GM19099 (cell line): ENCODE results near the gene PLCB2.

Source experiments
- POLR2A ChIP-seq: IDR thresholded peaks from 3 replicates; pipeline ENCODE4 v1.6.1; 2011; ENCODE audit warnings: low read depth; ENCODE audit not compliant: insufficient read length; ENCODE audit errors: extremely low read depth

The PLCB2 gene

DNA sequence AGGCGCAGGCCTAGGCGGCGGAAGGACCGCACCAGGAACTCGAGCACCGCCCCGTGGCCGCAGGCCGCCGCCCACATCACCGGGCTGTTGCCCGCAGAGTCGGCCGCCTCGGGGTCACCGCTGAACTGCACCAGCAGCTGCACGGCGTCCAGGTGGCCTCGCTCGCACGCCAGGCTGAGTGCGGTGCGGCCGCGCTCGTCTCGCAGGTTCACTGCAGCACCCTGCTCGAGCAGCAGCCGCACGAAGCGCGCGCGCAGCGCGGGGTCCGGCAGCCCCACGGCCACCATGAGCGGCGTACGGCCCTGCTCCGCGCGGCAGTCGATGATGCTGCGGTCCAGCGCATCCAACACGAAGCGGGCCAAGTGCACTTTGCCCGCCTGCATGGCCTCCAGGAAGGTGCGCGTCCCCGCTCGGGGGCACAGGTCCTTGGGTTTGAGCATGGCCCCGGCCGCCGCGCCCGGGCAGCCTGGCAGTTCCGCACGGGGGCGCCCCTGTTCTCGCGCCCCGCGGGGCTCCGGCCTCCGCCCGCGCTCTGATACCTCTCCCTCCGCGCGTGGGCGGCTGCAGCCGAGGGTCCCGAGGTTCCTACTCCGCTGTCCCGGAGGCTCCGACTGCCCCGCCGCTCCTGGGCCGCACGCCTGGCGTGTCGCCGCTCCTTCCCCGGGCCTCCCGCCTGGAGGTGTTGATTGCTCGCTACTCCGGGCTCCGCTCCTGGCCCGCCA is 25.4 kb downstream of the PLCB2 start:
- TF ChIP-seq POLR2A = no peak

DNA sequence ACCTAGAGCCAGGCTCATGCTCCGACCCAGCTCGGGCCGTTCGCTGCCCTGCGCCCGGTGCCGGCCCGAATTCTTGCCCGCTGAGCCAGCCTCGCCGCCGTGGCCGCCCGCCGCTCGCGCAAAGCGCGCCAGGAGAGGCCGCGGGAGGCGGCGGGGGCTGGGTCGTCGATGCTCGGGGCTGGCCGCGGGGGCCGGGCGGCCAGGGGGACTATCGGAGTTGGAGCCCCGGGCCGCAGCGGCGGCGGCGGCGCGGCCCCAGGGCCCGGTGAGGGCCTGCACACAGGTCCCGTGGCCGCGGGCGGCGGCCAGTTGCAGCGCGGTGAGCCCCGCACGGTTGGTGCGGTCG is 26.0 kb downstream of the PLCB2 start:
- no peak for TF ChIP-seq POLR2A

DNA sequence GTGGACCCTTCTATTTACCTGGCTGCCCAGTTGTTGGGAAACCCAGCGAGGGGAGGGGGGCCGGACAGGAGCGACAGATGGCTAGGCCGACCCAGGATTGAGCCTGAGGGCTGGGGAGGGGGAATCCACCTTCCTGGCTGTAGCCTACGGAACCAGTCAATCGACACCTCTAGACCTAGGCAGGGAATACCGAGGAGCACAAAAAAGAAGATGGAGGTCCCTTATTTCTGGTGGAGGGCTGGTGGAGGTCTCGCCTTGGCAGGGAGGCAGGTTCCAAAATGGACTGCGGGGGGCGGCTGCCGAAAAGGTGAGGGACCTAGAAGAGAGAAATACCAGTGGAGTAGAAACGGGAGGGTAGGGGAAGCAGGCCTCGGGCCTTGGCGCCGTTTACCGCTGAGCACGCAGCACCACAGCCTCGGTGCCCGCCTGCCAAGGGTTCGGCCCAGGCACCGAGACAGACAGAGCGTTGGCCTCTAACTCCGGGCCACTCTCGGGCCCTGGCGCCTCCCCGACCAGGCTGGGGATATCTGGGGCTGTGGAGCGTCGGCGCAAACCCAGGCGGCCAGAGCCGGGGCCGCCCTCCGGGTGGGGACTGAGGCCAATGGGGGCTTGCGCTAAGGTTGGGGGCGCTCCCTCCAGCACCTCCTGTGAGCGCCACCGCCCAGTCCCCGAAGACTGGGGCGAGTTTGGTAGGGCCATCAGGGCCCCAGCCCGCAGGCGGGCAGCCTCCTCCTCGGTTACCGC is 26.5 kb downstream of the PLCB2 start:
- TF ChIP-seq POLR2A = no peak

DNA sequence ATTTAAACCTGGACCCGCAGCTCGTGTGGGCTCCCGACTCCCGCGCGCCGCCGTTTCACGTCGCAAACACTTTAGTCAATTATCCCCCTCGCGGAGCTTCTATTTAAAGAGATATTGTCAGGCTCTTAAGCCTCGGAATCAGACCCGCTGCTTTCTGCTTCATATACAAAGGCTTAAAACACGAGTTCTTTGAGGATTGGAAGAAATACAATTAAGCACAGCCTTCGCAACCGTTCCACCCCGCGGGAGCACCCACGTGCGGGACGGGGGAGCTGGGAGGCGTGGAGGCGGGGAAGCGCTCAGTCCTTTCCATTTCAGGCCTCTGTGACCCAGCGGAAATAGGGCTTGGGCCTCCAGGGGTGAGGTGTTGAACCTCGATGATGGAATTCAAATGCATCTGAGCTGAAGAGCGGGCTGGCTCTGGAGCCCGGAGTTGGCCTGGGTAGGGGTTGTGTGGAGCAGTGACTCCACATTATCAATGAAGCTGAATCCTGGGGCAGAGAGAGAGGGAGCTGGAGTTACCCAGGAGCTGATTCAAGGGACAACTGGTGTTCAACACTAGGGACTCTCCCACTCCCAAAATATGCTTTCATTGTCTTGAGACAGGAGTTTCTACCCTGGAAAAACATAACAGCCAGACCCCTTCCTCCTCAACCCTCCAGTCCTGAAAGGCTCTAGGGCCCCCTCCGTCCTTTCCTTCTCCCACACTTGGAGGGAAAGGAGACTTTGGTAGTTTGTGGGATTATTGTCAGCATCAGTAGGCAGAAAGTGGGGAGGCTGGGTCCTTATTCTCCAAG is 27.3 kb downstream of the PLCB2 start:
- TF ChIP-seq POLR2A = no peak

DNA sequence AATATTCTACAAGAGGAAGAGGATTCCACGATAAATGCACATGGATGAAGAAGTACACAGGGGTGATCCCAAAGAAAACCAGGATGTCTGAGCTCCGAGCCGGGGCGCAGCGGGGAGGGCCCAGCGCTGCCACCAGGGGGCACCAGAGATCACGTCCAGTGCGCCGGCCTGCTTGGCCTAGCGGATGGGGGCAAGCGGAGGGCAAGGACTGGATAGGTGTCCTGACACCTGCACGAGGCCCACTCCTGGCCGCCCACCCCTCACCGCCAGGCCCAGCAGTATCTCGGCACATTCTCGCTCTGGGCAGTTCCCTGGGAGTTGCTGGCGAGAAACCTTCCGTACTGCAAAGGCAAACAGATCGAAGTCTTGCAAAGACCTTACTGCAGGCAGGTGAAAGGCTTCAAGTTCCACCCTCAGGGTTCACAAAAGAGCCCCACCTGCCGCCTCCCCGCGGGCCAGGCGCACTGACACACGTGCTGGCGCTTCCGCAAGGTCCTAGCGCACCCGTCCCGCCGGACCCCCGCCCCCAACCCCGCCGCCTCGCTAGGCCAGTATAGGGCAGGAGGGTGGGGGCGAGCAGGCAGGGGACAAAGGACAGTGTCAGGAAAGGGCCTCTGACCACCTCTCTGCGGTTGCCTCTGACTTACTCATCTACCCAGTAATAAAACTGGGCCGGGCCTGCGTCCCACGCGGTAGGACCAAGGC is 28.1 kb downstream of the PLCB2 start:
- TF ChIP-seq POLR2A = no peak

DNA sequence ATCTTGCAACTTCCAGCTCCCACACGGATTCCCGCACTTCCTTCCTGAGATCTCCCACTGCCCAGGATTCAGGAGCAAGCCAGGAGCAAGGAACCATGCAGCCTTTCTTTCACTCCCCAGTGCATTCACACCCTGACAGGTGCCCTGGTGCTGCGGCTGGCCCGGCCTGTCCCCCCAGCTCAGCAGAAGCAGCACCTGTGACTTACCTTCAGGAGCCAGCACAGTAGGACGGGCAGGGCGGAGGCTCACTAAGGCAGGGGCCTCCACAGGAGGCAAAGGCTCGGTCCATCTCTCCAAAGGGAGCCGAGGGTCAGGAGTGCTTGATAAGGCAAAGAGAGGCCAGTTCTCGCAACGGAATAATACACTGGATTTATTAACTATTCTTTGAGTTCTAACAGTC is 29.7 kb downstream of the PLCB2 start:
- no peak for TF ChIP-seq POLR2A

DNA sequence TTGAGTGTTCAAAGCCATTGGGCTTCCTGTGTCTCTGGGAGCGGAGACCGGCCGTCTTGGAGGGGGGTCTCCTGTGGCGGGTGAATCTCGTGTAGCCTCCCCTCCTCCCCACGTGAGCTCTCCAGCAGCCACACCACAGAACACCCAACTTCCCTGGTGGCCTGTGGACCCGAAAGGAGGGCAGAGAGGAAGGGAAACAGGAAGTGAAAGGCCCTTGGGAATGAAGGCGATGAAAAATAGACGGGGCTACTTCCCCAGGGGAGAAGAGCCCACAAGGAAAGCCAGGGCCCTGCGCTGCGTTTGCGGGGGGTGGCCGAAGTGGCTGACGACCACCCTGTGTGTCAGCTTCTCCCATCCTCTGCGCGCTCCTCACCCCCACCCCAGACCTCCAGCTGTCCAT is 30.3 kb downstream of the PLCB2 start:
- TF ChIP-seq POLR2A = no peak

DNA sequence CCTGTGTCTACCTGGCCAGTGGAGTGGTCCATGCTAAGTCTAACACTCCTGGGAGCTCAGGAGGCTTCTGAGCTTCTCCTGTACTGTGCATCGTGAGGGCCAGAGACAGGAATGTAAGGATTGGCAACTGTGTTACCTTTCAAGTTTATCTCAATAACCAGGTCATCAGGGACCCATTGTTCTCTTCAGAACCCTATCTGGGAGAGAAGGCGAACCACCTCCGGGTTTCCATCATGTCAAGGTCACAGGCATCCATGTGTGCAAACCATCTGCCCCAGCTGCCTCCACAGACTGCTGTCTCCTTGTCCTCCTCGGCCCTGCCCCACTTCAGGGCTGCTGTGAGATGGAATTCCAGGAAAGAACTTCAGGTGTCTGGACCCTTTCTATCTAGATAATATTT is 30.8 kb downstream of the PLCB2 start:
- TF ChIP-seq POLR2A = no peak

DNA sequence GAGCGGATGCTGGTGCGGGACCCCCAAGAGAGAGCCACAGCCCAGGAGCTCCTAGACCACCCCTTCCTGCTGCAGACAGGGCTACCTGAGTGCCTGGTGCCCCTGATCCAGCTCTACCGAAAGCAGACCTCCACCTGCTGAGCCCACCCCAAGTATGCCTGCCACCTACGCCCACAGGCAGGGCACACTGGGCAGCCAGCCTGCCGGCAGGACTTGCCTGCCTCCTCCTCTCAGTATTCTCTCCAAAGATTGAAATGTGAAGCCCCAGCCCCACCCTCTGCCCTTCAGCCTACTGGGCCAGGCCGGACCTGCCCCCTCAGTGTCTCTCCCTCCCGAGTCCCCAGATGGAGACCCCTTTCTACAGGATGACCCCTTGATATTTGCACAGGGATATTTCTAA is 31.8 kb downstream of the PLCB2 start:
- TF ChIP-seq POLR2A = no peak

DNA sequence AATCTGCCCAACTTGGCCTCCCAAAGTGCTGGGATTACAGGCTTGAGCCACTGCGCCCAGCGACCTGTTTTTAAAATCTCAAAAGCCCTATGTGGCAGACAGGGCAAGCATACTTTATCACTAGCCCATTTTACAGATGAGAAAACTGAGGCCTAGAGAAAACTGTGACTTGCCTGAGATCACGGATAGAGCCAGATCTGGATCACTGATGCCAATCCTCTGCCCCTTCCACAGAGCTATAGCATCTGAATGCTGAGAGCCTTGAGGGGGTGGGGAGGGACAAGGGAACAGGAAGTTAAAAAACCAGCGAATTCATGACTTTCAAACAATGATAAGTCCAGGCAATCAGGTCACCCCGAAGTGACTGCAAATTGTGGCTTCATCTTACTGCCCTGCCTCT is 32.2 kb downstream of the PLCB2 start:
- TF ChIP-seq POLR2A = no peak

DNA sequence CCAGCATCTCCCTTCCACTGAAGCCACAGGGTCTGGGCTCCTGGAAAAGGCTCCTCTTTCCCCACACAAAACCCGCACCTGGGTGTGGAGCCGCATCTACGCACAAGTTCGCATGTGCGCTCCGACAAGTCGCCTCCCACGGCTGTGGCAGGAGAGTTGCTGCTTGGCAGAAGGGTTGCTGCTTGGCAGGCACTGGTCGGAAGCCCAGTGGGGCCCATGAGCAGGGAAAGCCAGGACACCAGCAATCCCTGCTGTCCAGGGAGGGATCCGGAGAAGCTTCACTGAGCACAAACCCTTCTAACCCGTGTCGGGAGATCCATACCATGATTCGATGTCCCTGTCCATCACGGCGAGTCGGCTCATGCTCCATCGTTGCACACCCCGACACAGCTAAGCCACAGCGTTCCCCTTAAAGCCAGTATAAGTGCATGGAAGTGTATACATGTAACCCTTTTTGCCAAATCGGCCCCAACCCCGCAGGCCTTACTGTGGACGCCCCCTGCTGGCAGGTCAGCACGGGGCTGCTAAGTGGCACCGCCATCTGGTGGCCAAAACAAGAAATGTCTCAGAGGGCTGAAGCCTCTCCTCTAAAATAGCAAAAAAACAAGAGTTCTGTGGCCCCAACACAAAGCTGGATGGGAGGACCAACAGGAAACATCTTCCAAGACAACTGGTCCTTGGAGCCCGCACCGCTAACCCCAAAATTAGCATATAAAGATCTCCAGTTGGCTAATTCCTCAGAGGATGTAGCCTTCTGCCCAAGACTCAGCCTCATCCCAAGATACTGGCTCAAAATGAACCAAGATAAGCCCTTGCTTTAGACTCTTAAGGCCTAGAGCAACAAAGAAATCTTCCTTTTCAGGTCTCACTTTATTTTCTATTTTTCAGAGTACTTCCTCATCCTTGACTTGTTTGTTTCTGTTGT is 33.1 kb downstream of the PLCB2 start:
- TF ChIP-seq POLR2A = no peak

DNA sequence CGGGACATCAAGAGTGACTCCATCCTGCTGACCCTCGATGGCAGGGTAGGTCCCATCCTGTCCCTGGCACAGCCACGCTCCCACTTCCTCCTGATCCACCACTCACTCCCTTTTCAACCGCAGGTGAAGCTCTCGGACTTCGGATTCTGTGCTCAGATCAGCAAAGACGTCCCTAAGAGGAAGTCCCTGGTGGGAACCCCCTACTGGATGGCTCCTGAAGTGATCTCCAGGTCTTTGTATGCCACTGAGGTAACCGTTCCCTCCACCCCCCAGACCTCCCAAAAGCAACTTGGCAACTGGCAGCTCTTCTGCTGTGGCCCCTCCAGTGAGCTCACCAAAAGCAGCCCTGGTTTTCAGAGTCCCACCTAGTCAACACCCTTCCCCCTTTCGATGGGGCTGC is 34.3 kb downstream of the PLCB2 start:
- TF ChIP-seq POLR2A = no peak

DNA sequence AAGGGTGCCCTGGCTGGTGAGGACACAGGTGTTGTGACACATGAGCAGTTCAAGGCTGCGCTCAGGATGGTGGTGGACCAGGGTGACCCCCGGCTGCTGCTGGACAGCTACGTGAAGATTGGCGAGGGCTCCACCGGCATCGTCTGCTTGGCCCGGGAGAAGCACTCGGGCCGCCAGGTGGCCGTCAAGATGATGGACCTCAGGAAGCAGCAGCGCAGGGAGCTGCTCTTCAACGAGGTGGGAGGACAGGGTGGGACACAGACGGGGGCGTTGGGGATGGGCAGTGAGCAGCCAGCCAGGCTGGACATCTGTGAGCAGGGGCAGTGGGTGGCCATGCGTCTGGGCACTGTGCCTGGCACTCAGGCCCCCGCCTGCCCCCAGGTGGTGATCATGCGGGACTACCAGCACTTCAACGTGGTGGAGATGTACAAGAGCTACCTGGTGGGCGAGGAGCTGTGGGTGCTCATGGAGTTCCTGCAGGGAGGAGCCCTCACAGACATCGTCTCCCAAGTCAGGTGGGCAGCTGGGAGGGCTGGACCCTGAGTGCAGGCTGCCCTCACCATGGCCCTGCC is 35.2 kb downstream of the PLCB2 start:
- TF ChIP-seq POLR2A = no peak

DNA sequence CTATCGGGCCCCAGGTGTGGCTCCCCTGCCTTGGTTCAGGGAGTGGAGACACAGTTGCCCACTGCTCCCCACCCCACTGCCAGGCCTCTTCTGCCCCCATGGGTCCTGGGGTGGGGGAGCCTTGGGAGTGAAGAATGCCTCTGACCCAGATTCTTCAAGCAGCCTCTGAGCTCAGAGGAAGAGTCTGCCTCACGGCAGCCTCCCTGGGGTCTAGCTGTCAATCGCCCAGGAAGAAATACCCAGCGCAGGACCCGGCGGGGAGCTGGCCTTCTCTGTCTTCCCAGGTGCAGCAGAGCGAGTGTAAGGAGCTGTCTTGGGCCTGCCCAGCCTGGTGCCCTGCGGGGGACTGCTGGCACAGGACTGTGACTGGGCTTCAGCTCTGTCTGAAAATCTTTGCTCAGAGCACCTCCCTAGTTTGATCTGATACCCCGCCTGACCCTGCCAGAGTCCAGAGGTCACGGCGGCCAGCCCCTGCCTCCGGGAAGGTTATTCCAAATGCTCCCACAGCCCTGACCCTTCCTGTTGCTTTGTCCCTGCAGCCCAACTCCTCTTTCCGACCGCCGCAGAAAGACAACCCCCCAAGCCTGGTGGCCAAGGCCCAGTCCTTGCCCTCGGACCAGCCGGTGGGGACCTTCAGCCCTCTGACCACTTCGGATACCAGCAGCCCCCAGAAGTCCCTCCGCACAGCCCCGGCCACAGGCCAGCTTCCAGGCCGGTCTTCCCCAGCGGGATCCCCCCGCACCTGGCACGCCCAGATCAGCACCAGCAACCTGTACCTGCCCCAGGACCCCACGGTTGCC is 35.9 kb downstream of the PLCB2 start:
- TF ChIP-seq POLR2A = no peak
